ENCODE data around the gene SLC17A1.

SLC17A1 gene, protein sequence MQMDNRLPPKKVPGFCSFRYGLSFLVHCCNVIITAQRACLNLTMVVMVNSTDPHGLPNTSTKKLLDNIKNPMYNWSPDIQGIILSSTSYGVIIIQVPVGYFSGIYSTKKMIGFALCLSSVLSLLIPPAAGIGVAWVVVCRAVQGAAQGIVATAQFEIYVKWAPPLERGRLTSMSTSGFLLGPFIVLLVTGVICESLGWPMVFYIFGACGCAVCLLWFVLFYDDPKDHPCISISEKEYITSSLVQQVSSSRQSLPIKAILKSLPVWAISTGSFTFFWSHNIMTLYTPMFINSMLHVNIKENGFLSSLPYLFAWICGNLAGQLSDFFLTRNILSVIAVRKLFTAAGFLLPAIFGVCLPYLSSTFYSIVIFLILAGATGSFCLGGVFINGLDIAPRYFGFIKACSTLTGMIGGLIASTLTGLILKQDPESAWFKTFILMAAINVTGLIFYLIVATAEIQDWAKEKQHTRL

DNA sequence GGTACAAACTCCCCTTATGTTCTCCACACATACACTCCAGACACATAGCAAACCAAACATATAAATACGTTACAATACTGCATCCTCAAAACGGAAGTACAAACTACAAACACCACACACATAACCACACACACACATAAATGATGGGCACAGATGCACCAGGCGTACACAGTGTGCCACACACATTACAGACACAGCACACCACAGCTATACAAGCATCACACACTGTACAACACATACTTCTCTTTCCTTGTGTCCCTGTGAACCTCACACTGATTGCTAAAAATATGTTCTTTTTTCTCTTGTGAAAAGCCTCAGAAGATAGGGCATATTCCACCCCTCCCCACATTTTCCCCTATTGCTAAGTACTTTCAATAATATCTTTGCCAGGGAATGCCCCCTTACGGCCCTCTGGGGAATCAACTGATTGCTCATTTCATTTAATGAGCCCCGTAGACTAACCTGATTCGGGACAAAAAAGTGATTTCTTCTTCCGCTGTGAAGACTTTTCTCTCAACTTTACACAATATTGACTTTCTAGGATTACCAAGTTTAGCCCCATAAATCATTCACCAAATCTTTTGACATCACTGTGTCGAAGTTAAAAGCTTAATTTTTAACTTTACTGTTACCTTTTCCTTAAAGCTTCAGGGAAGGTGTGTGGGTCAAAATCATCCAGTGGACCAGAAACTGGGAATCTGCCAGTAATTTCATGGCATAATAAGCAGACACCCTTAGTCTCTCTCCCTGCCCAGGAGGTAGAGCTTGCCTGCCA is at the start of gene SLC17A1:
Gene SLC17A1 (minus strand): TSS at position 521 of the 775 bp plus-strand sequence. CDS start 1,495 bp downstream, outside the sequence.
- Mint-ChIP-seq H3K27ac (no peak within 1 kb of the TSS), H3K27me3 (ENCODE audit: low read depth) (peaks cover 2% of the 10 kb centered on the region), H3K36me3 (ENCODE audit: low read depth) (no peaks in the 10 kb centered on the region), H3K4me3 (no peak within 1 kb of the TSS), H3K9me3 (no peaks in the 10 kb centered on the region), H3K4me1 (ENCODE audit: low read depth) (peaks cover 14% of the 10 kb centered on the region)
- no peak for DNase-seq (ENCODE audit: low spot score)

DNA sequence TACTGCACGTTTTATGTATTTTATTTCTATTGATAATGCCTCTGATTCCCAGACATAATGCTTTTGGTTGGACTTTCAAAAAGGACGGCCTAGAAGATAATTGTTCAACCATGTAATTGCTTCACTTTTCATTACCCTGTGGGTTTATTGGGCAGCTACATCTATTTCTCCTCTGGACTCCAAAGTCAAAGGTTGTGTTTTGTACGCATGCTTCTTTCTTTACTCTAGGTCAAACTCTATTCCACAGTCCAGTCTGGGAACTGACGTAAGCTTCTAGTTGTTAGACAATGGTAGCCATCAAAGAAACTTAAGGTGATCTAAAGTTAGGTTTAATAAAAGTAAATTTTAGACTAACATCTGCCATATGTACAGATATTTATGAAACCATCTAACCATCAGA is 48.7 kb upstream of the SLC17A1 start:
- peaks cover 25% of the 10 kb centered on the region for H3K4me1 Mint-ChIP-seq (ENCODE audit: low read depth)

DNA sequence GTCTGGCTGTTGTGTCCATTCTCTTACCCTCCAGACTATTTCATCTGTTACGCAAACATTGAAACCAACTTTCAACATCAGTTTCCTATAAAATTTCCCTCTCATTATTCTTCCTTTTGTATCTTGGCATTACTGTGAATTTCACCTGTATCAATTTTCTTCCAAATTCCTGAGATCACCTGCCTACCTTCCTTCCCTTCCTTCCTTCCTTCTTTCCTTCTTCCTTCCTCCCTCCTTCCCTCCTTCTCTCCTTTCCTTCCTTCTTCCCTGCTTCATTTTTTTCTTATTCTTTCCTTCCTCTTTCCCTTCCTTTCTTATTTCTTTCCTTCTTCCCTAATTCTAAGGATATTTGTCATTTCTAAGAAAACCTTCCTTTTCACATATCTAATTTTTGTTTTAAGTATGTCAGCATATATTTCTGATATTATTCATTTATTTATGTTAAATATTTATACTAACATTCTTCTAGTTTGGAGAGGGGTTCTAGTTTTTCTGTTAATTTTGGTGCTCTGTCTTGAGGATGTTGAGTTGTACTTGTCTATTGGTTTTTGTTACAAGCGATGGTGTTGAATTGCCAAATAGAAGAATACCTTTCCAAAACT is 47.0 kb upstream of the SLC17A1 start:
- no peak for DNase-seq (ENCODE audit: low spot score)
- H3K36me3 Mint-ChIP-seq (ENCODE audit: low read depth), result no peaks in the 10 kb centered on the region
- H3K27ac Mint-ChIP-seq, result no peak overlapping the region
- no peaks in the 10 kb centered on the region for H3K9me3 Mint-ChIP-seq
- no peak overlapping the region for H3K4me3 Mint-ChIP-seq
- peaks cover 40% of the 10 kb centered on the region for H3K4me1 Mint-ChIP-seq (ENCODE audit: low read depth)
- H3K27me3 Mint-ChIP-seq (ENCODE audit: low read depth), result peaks cover 2% of the 10 kb centered on the region

More for the DNA sequence above, 48.7 kb upstream of the SLC17A1 start:
- H3K9me3 Mint-ChIP-seq, result no peaks in the 10 kb centered on the region
- DNase-seq (ENCODE audit: low spot score), result no peak
- H3K27me3 Mint-ChIP-seq (ENCODE audit: low read depth), result peaks cover 2% of the 10 kb centered on the region
- H3K36me3 Mint-ChIP-seq (ENCODE audit: low read depth), result no peaks in the 10 kb centered on the region
- H3K4me3 Mint-ChIP-seq, result no peak overlapping the region
- no peak overlapping the region for H3K27ac Mint-ChIP-seq

DNA sequence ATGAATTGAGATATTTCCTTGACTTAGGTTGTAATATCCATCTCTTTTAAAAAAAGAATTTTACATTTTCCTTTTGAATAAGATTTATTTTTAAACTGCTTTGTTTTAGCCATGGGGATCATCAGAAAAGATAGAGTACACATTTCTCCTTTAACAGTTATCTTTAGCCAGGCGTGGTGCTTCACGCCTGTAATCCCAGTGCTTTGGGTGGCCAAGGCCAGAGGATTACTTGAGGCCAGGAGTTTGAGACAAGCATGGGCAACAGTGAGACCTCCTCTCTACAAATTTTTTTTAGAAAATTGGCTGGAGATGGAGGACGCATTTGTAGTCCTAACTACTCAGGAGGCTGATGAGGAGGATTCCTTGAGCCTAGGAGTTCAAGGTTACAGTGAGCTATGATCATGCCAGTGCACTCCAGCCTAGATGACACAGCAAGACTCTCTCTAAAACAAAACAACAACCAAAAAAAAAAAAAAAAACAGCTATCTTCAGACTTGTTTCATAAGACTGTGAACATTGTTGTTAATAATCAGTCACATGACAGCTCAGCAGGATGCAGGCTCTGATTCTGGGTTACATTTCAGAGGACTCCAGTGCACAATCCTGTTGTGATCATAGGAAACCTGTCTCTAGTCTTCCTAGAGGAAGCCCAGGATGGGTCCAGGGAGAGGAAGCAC is 44.2 kb upstream of the SLC17A1 start:
- no peak for DNase-seq (ENCODE audit: low spot score)
- H3K27me3 Mint-ChIP-seq (ENCODE audit: low read depth), result peaks cover 2% of the 10 kb centered on the region
- H3K27ac Mint-ChIP-seq, result peak overlapping the region; percentile 39
- peak overlapping the region; percentile 68 for H3K4me3 Mint-ChIP-seq
- H3K4me1 Mint-ChIP-seq (ENCODE audit: low read depth), result peaks cover 44% of the 10 kb centered on the region
- H3K36me3 Mint-ChIP-seq (ENCODE audit: low read depth), result no peaks in the 10 kb centered on the region
- no peaks in the 10 kb centered on the region for H3K9me3 Mint-ChIP-seq

DNA sequence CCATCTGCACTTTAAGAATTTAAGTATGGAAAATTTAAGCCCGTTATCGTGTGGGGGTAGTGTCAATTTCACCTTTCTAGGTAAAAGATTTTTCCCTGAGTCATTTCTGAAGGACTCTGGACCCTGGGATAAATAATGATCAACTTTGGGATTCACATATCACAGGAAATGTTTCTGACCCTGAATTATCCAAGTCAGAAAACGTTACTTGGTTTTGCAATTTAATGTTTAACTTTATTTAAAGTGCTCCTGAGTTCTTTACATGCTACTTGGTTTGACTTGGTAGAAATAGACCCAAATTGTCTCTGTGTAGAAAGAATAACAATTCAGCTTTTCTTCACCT is 43.7 kb upstream of the SLC17A1 start:
- Mint-ChIP-seq H3K9me3 (no peaks in the 10 kb centered on the region), H3K36me3 (ENCODE audit: low read depth) (no peaks in the 10 kb centered on the region), H3K4me1 (ENCODE audit: low read depth) (peaks cover 46% of the 10 kb centered on the region), H3K4me3 (peak overlapping the region; percentile 68), H3K27me3 (ENCODE audit: low read depth) (peaks cover 2% of the 10 kb centered on the region), H3K27ac (no peak overlapping the region)
- DNase-seq (ENCODE audit: low spot score), result no peak

DNA sequence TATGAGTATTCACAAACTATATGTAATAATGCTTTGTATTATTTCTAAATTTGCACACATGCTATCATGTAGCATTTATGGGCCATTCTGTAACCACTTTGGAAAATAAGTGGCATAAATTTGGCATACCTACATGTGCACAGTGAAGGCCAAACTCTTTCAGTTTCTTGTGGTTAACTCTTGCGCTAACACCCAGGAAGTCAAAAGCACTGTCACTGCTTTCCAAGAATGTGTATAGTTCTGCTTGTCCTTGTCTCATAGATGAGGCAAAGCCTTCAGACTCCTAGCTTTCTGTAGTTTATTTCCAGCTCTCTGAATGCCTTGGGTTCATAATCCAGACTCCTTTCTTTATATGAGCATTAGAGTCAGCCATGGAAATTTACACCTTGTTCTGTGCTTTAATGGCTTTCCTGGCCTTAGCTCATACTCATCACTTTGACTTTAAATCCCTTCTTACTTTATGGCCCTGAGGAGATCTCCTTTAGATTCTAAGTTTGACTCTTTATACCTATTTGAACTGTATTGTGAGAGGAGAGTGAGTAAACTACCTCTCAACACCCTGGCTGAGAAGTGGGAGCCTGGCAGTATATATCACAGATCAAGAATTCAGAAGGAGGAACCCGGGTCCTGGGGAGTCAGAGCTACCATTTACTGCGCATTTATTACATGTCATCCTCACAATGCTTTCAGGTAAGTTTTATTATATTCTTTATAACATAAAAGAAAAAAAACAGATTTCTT is 43.1 kb upstream of the SLC17A1 start:
- no peak for DNase-seq (ENCODE audit: low spot score)
- Mint-ChIP-seq H3K4me3 (peak overlapping the region; percentile 68), H3K36me3 (ENCODE audit: low read depth) (no peaks in the 10 kb centered on the region), H3K27me3 (ENCODE audit: low read depth) (peaks cover 2% of the 10 kb centered on the region), H3K4me1 (ENCODE audit: low read depth) (peaks cover 51% of the 10 kb centered on the region), H3K9me3 (no peaks in the 10 kb centered on the region), H3K27ac (peak overlapping the region; percentile 73)

DNA sequence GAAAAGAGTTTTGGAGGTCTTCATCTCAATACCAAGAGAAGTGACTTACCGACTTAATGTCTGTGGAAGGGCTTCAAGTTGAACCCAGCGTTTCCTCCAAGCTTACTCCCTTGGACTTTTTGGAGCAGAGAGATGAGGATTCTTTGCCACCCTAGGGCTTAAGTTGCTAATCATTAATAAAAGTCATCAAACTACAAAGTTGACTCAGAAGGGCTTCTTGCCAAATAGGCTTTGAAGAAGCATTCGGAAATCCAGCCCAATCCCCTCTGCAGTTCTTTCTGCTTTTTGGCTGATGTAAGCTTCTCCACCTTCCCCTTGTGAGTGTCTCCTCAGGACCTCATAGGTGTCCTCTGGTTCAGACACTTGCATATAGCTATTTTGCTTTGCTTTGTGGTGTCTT is 42.3 kb upstream of the SLC17A1 start, which contains the start of gene SLC17A3:
Gene SLC17A3 (minus strand): TSS at position 126 of the 400 bp plus-strand sequence. CDS start 5,856 bp downstream, outside the sequence.
- peak within 1 kb of the TSS; percentile 73 for H3K27ac Mint-ChIP-seq
- H3K9me3 Mint-ChIP-seq, result no peaks in the 10 kb centered on the region
- peak within 1 kb of the TSS; percentile 68 for H3K4me3 Mint-ChIP-seq

DNA sequence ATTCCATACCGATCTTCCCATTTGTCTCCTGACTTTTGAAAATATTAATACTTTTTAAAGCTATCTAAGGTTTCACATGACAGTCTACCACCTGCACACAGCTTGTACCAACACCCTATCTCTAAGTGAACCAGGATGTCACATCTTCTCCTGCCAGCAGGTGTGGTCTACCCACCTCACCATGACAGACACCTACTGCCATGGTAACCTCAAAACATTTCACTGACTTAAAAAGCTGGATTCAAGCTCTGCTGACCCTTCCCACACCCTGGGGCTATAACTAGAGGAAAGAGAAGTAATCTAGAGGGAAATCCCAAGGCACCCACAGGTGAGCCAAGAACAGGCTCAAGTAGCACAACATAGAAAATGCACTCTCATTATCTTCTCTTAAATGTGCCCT is 41.0 kb upstream of the SLC17A1 start:
- Mint-ChIP-seq H3K36me3 (ENCODE audit: low read depth) (no peaks in the 10 kb centered on the region), H3K27ac (peak overlapping the region; percentile 17), H3K4me1 (ENCODE audit: low read depth) (peaks cover 52% of the 10 kb centered on the region), H3K9me3 (no peaks in the 10 kb centered on the region), H3K27me3 (ENCODE audit: low read depth) (no peaks in the 10 kb centered on the region), H3K4me3 (no peak overlapping the region)
- no peak for DNase-seq (ENCODE audit: low spot score)

More for the DNA sequence above, 42.3 kb upstream of the SLC17A1 start, which contains the start of gene SLC17A3:
- Mint-ChIP-seq H3K36me3 (ENCODE audit: low read depth) (no peaks in the 10 kb centered on the region), H3K4me1 (ENCODE audit: low read depth) (peaks cover 50% of the 10 kb centered on the region), H3K27me3 (ENCODE audit: low read depth) (peaks cover 2% of the 10 kb centered on the region)
- no peak for DNase-seq (ENCODE audit: low spot score)

DNA sequence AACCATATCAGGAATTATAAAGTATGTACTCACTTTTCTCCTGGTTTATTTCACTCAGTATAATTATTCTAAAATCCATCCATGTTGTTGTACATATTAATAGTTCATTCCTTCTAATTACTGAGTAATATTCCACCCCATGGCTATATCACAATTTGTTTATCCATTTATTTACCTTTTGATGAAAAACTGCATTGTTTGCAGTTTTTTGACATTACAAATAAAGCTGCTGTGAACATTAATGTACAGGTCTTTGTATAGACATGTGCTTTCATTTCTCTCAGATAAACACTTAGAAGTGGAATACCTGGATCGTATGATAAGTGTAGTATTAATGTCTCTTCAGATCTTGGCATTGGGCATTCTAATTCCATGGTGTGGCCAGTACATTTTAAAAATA is 38.0 kb upstream of the SLC17A1 start:
- DNase-seq (ENCODE audit: low spot score), result no peak
- no peak overlapping the region for H3K27ac Mint-ChIP-seq
- H3K4me1 Mint-ChIP-seq (ENCODE audit: low read depth), result peaks cover 56% of the 10 kb centered on the region
- H3K9me3 Mint-ChIP-seq, result peaks cover under 1% of the 10 kb centered on the region
- H3K27me3 Mint-ChIP-seq (ENCODE audit: low read depth), result peaks cover under 1% of the 10 kb centered on the region
- H3K36me3 Mint-ChIP-seq (ENCODE audit: low read depth), result no peaks in the 10 kb centered on the region
- no peak overlapping the region for H3K4me3 Mint-ChIP-seq

DNA sequence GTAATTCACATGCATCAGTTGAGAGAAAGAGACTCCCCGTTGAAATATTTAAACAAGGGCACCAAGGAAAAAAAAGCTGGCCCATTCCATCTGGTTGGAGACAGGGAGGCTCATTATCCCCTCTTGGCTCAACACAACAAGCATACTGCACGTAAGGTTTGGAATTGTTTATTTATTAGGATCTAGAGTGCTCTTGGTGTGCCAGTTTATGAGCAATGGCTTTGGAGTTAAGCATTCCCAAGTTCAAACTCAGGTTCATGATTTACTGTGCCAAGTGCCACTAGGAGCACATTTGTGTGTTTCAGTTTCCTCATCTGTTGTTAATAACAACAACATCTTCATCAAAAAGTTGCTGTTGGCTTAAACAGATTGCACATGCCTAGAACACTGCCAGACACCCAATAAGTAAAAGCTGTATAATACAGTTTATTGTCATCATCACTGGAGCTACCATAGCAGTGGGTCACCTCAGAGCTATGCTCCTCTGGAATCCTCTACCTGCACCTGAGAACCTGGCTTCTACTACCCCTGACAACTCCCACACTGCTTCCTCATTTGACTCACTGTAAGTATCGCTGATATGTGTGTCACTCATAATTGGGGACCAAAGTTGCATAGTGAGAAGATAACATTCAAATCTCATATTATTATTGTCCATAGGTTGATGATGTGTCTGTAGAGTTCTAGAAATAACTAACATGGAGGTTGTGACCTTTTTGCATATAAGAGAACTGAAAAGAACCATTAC is 36.8 kb upstream of the SLC17A1 start:
- Mint-ChIP-seq H3K36me3 (ENCODE audit: low read depth) (peaks cover 11% of the 10 kb centered on the region), H3K4me3 (no peak overlapping the region), H3K27me3 (ENCODE audit: low read depth) (peaks cover 2% of the 10 kb centered on the region), H3K9me3 (peaks cover 12% of the 10 kb centered on the region), H3K27ac (no peak overlapping the region), H3K4me1 (ENCODE audit: low read depth) (peaks cover 53% of the 10 kb centered on the region)
- no peak for DNase-seq (ENCODE audit: low spot score)

DNA sequence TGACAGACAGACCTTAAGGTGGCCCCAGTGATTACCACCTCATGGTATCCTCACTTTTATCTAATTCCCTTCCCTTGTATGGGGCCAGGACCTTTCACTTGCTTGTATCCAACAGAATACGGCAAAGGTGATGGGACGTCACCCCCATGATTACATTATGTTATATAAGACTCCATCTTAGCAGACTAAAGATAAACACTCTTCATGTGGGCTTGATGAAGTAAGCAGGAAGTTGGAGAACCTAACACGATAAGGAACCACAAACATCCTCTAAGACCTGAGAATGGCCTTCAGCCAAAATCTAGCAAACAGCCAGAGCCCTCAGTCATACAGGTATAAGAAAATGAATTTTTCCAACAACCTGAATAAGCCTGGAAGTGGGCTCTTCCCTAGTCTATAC is 34.2 kb upstream of the SLC17A1 start:
- DNase-seq (ENCODE audit: low spot score), result no peak
- Mint-ChIP-seq H3K27ac (peak overlapping the region; percentile 64), H3K4me3 (peak overlapping the region; percentile 55), H3K27me3 (ENCODE audit: low read depth) (peaks cover 2% of the 10 kb centered on the region), H3K4me1 (ENCODE audit: low read depth) (peaks cover 43% of the 10 kb centered on the region), H3K9me3 (peaks cover 12% of the 10 kb centered on the region), H3K36me3 (ENCODE audit: low read depth) (peaks cover 11% of the 10 kb centered on the region)

DNA sequence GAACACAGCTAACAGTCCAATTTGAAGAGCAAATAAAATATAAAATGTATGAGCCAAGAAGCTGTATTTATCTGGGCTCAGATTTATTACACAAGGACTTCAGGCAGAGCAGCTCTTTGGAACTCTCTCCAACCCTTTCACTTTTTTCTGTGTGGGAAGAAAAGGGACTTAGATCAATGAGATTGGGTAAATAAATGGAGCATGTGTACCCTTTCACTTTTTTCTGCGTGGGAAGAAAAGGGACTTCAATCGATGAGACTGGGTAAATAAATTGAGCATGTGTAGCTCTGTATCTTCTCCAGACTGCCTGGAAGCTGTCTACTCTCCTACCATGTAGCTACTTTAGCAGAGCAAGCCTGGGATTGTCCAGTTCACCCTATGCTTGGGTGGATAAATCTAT is 31.5 kb upstream of the SLC17A1 start:
- peaks cover 12% of the 10 kb centered on the region for H3K9me3 Mint-ChIP-seq
- no peak overlapping the region for H3K4me3 Mint-ChIP-seq
- H3K27me3 Mint-ChIP-seq (ENCODE audit: low read depth), result peaks cover 6% of the 10 kb centered on the region
- peaks cover 36% of the 10 kb centered on the region for H3K4me1 Mint-ChIP-seq (ENCODE audit: low read depth)
- H3K36me3 Mint-ChIP-seq (ENCODE audit: low read depth), result peaks cover 11% of the 10 kb centered on the region
- no peak for DNase-seq (ENCODE audit: low spot score)
- H3K27ac Mint-ChIP-seq, result no peak overlapping the region

Measured in T-helper 2 cell treated with Interferon-gamma antibody and Interleukin-4, amounts not matched to agents 5 μg/mL and 100 μg/mL, for 36 hours (primary cell).